Measurements from ENCODE around the gene ZNF532.
"Not testable (repeated sequence)": the region's sequence is repeated elsewhere in the genome, so short reads cannot be mapped to it uniquely, and the experiment has no call there.

The ZNF532 gene

GRCh38 chr18:59022167-59022945 lies 157.7 kb downstream of the ZNF532 start:
- Histone ChIP-seq H3K79me2 (ENCODE audit: insufficient read depth, low read length) (no peaks in the 10 kb centered on the region), H3K4me3 (ENCODE audit: low read depth, low read length, poor library complexity, severe bottlenecking) (no peak overlapping the region), H3K4me2 (ENCODE audit: low read length) (no peak overlapping the region), H3K36me3 (ENCODE audit: insufficient read depth, low read length) (no peaks in the 10 kb centered on the region; the same call in 1 of the 2 replicates), H3K27ac (ENCODE audit: low read depth, low read length, poor library complexity, severe bottlenecking) (no peak overlapping the region), H2AFZ (ENCODE audit: low read length) (no peak overlapping the region), H3K27me3 (ENCODE audit: insufficient read depth, low read length) (no peaks in the 10 kb centered on the region), H3F3A (ENCODE audit: insufficient read depth, low read length) (no peaks in the 10 kb centered on the region), H3K9me3 (ENCODE audit: low read length) (peaks cover 13% of the 10 kb centered on the region), H3K9ac (ENCODE audit: low read length) (no peak overlapping the region), H3K9me2 (ENCODE audit: low read depth, low read length) (no peaks in the 10 kb centered on the region), H4K20me1 (ENCODE audit: insufficient read depth, low read length) (no peaks in the 10 kb centered on the region), H3K4me1 (ENCODE audit: insufficient read depth, low read length, severe bottlenecking) (no peaks in the 10 kb centered on the region)
- TF ChIP-seq EZH2 (IDR thresholded peaks at IDR 0.05; ENCODE audit: borderline replicate concordance, low read length), result no peak
- TF ChIP-seq, protein P1, sequence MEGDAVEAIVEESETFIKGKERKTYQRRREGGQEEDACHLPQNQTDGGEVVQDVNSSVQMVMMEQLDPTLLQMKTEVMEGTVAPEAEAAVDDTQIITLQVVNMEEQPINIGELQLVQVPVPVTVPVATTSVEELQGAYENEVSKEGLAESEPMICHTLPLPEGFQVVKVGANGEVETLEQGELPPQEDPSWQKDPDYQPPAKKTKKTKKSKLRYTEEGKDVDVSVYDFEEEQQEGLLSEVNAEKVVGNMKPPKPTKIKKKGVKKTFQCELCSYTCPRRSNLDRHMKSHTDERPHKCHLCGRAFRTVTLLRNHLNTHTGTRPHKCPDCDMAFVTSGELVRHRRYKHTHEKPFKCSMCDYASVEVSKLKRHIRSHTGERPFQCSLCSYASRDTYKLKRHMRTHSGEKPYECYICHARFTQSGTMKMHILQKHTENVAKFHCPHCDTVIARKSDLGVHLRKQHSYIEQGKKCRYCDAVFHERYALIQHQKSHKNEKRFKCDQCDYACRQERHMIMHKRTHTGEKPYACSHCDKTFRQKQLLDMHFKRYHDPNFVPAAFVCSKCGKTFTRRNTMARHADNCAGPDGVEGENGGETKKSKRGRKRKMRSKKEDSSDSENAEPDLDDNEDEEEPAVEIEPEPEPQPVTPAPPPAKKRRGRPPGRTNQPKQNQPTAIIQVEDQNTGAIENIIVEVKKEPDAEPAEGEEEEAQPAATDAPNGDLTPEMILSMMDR (IDR thresholded peaks at IDR 0.05; ENCODE audit: low read length), result no peak

DNA sequence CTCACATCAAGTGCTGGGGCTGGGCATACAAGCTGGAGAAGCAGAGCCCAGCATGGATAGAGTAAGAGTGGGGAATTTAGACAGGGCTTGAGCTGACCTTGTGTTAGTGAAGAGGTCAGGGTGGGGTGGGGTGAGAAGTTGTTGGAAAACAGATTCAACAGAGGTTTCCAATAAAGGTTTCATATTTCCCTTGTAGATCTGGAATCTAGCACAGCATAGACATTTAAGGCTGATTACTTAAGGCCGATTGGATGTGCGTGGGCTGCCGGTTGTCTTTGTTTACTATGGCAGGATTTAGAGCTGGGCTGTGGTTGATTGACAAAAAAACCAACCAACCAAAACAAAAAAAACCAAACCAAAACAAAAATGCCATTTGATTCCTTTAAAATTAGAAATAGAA lies 160.2 kb downstream of the ZNF532 start:
- Histone ChIP-seq H3K36me3 (ENCODE audit: insufficient read depth, low read length) (no peaks in the 10 kb centered on the region), H3K9me3 (ENCODE audit: low read length) (no peaks in the 10 kb centered on the region), H3K27me3 (ENCODE audit: insufficient read depth, low read length) (no peaks in the 10 kb centered on the region), H3K4me1 (ENCODE audit: insufficient read depth, low read length, severe bottlenecking) (no peaks in the 10 kb centered on the region), H3F3A (ENCODE audit: insufficient read depth, low read length) (no peaks in the 10 kb centered on the region), H4K20me1 (ENCODE audit: insufficient read depth, low read length) (no peaks in the 10 kb centered on the region), H3K9me2 (ENCODE audit: low read depth, low read length) (no peaks in the 10 kb centered on the region), H3K4me3 (ENCODE audit: low read depth, low read length, poor library complexity, severe bottlenecking) (no peak overlapping the region), H3K4me2 (ENCODE audit: low read length) (no peak overlapping the region), H3K9ac (ENCODE audit: low read length) (no peak overlapping the region), H2AFZ (ENCODE audit: low read length) (no peak overlapping the region), H3K27ac (ENCODE audit: low read depth, low read length, poor library complexity, severe bottlenecking) (no peak overlapping the region), H3K79me2 (ENCODE audit: insufficient read depth, low read length) (no peaks in the 10 kb centered on the region)
- TF ChIP-seq EZH2 (IDR thresholded peaks at IDR 0.05; ENCODE audit: borderline replicate concordance, low read length), result no peak
- TF ChIP-seq, protein P1 (IDR thresholded peaks at IDR 0.05; ENCODE audit: low read length), result no peak

GRCh38 chr18:59025532-59025931 lies 160.9 kb downstream of the ZNF532 start:
- not testable (repeated sequence) for H3K4me2 ChIP-seq (ENCODE audit: low read length); H3K4me1 ChIP-seq (ENCODE audit: insufficient read depth, low read length, severe bottlenecking); H4K20me1 ChIP-seq (ENCODE audit: insufficient read depth, low read length); H3K4me3 ChIP-seq (ENCODE audit: low read depth, low read length, poor library complexity, severe bottlenecking); H2AFZ ChIP-seq (ENCODE audit: low read length); H3K9me3 ChIP-seq (ENCODE audit: low read length); H3K36me3 ChIP-seq (ENCODE audit: insufficient read depth, low read length); H3K9ac ChIP-seq (ENCODE audit: low read length); H3K9me2 ChIP-seq (ENCODE audit: low read depth, low read length); H3F3A ChIP-seq (ENCODE audit: insufficient read depth, low read length); H3K27ac ChIP-seq (ENCODE audit: low read depth, low read length, poor library complexity, severe bottlenecking); H3K27me3 ChIP-seq (ENCODE audit: insufficient read depth, low read length); H3K79me2 ChIP-seq (ENCODE audit: insufficient read depth, low read length)

DNA sequence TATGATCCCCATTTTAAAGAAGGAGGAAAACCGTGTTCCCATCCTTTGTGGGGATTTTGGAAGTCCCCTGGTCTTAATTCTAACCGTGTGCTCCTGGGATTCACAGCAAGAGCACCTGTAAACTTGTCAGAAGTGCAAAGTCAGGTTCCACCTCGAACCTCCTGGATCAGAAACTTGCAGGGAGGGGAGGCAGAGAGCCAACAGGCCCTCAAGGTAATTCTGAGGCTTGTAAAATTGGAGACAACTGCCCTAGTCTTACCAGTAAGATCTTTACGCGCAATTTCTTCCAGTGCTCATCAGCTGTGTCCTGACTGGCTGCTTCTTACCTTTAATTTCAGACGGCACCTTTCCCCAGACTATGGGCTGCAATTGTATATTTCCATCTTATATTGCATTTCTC lies 161.7 kb downstream of the ZNF532 start:
- no peak overlapping the region for H3K4me2 ChIP-seq (ENCODE audit: low read length)
- TF ChIP-seq, protein P1 (IDR thresholded peaks at IDR 0.05; ENCODE audit: low read length), result no peak
- TF ChIP-seq EZH2 (IDR thresholded peaks at IDR 0.05; ENCODE audit: borderline replicate concordance, low read length), result no peak
- no peaks in the 10 kb centered on the region for H3K79me2 ChIP-seq (ENCODE audit: insufficient read depth, low read length)
- H4K20me1 ChIP-seq (ENCODE audit: insufficient read depth, low read length), result no peaks in the 10 kb centered on the region
- no peak overlapping the region for H3K9ac ChIP-seq (ENCODE audit: low read length)
- no peaks in the 10 kb centered on the region for H3K9me3 ChIP-seq (ENCODE audit: low read length)
- H3F3A ChIP-seq (ENCODE audit: insufficient read depth, low read length), result no peaks in the 10 kb centered on the region
- no peaks in the 10 kb centered on the region for H3K27me3 ChIP-seq (ENCODE audit: insufficient read depth, low read length)
- H3K36me3 ChIP-seq (ENCODE audit: insufficient read depth, low read length), result no peaks in the 10 kb centered on the region
- H3K27ac ChIP-seq (ENCODE audit: low read depth, low read length, poor library complexity, severe bottlenecking), result no peak overlapping the region
- H3K4me3 ChIP-seq (ENCODE audit: low read depth, low read length, poor library complexity, severe bottlenecking), result no peak overlapping the region
- H2AFZ ChIP-seq (ENCODE audit: low read length), result no peak overlapping the region
- no peaks in the 10 kb centered on the region for H3K9me2 ChIP-seq (ENCODE audit: low read depth, low read length)
- H3K4me1 ChIP-seq (ENCODE audit: insufficient read depth, low read length, severe bottlenecking), result peaks cover 6% of the 10 kb centered on the region

Measured in OCI-LY1 (cell line).